GM21619 (cell line): Measurements from ENCODE around the gene RPSA.
"Not testable (repeated sequence)": the region's sequence is repeated elsewhere in the genome, so short reads cannot be mapped to it uniquely, and the experiment has no call there.

ENCODE experiments used
- ATAC-seq: cut with Tn5 transposase; IDR thresholded peaks from one replicate; pipeline ENCODE4 v1.9.1; 2021; ENCODE audit not compliant: unreplicated experiment

The RPSA gene

DNA sequence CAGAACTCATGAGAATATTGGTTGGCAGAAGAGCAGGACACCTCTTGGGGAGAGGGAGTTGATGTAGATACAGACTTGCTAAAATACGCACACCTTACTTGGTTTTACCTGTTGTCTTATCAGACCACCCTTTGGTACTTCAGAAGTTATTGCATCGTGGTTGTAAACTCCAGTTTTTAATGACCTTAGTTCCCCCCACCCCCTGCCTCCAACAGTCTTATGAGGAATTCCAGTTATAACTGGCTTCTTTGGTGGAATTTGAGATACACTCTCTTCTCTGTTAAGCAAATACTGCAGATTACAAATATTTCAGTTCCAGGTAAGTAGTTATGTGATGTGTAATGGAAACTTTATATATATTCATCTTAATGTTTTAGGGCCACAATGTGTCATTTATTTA is 18.4 kb upstream of the RPSA start:
- no peak for ATAC-seq

DNA sequence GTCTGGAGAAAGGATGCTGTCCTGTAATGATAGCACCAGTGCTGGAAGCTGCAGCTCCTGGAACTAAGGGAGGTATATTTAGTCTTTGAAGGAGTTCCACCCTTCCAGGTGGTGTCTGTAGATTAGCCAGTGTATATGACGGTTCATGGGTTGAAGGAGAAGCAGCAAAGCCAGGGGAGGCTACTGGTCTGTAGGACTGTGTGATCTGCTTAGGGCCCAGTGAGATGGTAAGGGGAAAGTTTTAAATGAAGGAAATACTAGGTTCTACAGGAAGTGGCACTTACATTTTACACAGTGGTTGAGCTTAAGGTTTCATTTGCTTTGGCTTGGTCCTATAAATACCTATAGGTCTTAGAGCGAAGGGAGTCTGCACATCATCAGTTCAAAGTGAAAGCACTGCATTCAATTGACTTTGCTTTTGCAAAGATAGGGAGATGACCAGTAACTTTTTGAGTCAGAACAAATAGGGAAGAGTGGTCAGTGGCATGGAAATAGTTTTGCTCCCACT is 17.7 kb upstream of the RPSA start:
- peak; percentile 69 for ATAC-seq

DNA sequence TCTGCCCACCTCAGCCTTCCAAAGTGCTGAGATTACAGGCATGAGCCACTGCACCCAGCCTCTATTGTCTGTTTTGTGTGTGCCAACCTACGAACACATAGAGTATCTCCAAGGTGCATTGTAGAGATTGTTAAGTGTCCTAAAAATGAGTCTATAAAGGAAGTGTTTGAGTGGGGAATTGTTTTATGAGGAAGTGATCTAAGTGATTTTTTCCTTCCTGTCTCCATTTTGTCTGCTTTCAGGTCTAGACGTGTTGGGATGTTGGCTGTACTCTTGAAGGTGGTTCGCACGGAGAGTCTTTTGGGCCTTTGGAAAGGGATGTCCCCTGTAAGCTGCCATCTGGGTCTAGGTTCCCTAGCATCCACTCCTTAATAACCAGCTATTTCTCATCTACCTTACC is 16.3 kb upstream of the RPSA start:
- ATAC-seq: no peak

DNA sequence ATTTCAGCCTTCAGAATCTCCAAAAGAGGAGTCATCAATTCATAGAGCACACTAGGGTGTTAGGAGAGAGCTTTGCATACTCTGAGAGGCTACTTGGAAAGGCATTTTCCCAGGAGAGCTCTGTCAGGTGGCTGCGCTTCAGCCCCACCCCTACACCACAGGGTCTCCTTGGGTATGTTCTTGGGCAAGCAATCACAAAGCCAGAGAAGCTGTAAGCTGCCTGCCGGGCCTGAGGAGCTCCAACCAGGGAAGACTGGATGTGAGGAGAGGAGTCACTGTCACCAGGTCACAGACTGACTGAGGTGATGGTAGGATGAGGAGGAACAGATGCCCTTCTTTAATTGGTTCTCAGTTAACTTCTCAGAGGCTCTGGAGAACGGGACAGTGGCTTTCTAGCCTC is 9.8 kb upstream of the RPSA start:
- no peak for ATAC-seq

DNA sequence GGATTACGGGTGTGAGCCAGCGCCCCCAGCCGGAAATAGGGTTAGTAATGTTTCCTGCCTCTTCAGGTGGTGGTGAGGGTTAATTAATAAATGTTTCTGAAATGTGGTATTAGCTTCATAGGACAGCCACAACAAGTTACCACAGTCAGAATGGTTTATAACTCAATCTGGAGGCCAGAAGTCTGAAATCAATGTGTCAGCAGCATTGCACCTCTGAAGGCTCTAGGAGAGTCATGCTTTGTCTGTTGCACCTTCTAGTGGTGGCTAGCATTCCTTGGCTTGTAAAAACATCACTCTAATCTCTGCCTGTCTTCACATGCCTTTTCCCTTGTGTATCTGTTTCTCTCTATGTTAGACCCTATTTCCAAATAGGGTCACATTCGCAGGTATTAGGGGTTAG is 7.8 kb upstream of the RPSA start:
- peak; percentile 65 for ATAC-seq

DNA sequence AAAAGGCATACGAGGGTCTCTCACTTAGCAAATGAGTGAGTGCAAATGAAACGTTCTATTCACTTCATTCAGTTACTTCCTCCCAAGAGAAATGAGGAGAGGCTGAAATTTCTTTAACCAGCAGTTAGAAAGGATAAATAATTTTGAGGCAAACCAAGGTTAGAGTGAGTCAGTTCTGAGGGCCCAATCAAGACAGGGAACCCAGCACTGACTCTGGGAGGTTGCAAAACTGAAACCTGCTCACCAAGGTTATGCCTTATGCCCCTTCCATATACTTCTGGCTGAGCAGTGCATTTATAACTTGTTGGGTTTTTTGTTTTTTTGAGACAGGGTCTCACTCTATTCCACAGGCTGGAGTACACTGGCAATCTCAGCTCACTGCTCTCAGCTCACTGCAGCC is 4.5 kb upstream of the RPSA start:
- no peak for ATAC-seq

DNA sequence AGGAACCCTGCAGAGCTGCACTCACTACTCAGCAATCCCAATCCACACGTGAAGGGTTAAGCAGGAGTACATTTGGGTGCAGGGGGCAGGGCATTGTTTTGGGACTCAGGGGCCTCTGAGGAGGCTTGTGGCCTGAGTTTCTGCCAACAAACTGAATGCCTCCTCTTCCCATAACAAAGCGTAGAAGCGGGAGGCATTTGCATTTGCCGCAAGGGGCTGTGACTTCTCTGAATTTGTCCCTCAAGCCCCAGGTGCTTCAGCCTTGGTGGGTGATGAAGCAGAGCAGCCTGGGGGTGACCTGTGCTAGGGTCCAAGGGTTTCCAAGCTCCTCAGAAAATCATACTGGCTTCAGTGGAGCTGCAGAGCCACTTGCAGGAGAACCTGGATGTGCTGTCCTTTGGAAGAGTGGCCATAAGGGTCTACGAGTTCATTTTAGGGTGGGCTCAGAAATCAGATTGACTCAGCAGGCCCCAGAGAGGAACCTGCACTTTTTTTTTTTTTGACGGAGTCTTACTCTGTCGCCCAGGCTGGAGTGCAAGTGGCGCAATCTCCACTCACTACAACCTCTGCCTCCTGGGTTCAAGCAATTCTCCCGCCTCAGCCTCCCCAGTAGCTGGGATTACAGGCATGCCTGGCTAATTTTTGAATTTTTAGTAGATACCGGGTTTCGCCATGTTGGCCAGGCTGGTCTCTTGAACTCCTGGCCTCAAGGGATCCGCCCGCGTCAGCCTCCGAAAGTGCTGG is 1.4 kb upstream of the RPSA start:
- no peak for ATAC-seq

DNA sequence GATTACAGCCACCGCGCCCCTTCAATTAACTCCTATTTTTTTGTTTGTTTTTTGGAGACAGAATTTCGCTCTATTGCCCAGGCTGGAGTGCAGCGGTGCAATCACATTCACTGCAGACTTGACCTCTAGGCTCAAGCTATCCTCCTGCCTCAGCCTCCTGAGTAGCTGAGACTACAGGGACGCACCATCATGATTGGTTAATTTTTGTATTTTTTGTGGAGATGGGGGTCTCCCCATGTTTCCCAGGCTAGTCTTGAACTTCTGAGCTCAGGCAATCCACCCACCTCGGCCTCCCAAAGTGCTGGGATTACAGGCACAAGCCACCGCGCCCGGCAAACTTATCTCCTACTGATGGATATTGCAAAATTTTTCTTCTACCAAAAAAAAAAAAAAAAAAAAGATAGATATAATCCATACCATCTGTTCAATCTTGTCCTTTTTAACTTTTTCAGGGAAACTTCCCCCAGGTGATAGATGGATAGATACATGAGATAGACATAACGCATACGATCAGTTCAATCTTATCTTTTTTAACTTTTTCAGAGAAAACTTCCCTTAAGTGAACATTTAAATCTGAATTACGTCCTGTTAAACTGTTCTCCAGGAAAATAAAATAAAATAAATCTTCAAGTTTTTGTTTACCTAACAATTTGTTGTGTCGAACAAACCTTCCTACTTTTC is 693 bp upstream of the RPSA start:
- no peak for ATAC-seq

DNA sequence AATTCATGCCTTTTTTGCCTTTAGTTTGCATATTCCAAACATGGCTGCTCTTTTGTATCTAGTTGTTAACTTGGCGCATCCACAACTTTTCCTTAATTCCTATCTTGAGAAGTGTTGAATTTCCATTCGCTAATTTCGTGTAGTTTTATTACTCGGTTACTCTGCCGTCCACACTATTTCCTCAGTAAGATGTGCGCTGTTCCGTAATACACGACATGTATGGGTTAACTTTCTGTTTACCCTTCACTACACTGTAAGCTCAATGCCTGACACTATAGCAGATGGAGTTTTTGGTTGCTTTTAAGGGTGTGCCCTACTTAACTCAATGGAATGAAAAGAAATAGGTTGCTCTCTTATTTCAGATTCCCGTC is 724 bp downstream of the RPSA start:
- ATAC-seq: no peak

DNA sequence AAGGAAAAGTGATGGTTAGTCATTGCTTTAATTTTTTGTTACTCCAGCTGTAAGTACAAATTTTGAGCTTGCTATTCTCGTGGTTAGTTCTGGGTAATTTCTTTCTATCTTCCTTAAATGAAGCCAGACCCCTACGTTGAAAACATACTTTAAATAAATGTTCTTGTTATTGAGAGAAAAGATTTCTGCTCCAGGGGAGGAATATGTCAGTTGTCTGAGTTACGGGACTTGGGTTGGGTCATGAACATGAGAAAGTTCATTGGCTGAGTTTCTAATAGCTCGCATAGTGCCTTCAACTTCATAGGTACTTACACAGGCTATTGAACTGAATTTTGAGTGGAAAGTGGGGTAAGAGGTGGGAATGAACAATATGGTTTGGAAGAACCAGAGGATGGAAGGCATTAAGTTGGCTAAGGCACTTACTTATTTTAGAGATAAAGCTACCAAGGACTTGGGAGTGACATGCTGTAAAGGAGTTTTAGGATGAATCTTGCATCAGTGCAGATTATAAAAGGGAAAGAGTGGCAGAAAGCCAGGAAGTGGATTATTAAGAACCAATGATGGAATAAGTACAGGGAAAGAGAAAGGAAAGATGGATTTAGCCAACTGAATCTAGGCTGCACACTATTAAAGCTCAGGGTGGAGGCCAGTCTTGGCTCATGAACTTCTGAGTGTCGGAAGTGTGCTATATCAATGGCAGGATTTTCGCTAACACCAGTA is 1.4 kb downstream of the RPSA start:
- no peak for ATAC-seq

DNA sequence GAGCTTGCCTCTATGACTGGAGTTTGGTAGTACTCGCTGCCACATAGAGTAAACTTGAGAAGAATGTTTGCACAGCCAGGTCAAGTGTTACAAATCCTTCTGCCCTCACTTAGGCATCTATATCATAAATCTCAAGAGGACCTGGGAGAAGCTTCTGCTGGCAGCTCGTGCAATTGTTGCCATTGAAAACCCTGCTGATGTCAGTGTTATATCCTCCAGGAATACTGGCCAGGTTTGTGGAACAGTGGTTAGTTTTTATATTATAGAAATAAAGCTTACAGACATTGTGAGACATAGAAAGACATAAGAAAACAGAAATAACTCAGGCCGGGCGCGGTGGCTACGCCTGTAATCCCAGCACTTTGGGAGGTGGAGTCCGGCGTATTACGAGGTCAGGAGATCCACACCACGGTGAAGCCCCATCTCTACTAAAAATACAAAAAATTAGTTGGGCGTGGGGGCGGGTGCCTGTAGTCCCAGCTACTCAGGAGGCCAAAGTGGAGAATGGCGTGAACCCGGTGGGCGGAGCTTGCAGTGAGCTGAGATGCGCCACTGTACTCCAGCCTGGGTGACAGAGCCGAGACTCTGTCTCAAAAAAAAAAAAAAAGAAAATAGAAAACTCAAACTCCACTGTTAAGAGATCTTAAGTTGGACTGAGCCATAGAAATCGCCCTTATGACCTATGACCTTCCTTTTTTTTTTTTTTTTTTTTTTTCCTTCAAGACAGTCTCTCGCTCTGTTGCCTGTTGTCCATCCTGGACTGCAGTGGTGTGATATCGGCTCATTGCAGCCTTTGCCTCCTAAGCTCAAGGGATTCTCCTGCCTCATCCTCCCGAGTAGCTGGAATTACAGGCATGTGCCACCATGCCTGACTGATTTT is 2.2 kb downstream of the RPSA start:
- no peak for ATAC-seq

DNA sequence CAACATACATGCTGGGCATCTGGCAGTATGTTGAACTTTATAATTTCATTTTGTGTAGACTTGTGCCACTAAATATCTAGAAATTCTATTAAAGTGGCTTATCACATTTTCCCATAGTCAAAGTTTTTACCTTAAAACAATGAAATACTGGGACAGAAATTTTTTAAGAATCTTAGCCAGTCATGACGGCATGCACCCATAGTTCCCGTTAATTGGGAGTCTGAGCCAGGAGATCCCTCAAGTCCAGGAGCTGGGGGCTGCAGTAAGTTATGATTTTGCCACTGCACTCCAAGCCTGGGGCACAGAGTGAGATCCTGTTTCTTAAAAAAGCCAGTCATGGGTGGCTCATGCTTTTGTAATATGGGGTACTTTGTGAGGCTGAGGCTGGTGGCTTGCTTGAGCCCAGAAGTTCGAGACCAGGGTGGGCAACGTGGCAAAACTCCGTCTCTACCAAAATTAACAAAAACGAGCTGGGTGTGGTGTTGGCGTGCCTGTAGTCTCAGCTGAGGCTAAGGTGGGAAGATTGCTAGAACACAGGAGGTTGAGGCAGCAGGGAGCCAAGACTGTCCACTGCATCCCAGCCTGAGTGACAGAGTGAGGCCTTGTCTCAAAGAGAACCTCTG is 3.1 kb downstream of the RPSA start:
- ATAC-seq: no peak

DNA sequence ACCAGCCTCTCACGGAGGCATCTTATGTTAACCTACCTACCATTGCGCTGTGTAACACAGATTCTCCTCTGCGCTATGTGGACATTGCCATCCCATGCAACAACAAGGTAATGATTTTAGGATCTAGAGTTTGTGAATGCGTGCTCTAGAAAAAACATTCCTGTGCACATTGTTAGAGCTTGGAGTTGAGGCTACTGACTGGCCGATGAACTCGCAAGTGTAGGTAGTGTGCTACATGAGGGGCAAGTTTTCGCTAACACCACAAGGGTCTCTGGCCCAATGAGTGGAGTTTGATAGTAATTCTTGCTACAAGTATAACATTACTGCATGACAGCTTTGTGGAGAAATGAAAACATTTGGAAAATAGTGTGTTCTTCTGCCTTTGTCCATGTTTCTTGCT is 4.4 kb downstream of the RPSA start:
- ATAC-seq: no peak

DNA sequence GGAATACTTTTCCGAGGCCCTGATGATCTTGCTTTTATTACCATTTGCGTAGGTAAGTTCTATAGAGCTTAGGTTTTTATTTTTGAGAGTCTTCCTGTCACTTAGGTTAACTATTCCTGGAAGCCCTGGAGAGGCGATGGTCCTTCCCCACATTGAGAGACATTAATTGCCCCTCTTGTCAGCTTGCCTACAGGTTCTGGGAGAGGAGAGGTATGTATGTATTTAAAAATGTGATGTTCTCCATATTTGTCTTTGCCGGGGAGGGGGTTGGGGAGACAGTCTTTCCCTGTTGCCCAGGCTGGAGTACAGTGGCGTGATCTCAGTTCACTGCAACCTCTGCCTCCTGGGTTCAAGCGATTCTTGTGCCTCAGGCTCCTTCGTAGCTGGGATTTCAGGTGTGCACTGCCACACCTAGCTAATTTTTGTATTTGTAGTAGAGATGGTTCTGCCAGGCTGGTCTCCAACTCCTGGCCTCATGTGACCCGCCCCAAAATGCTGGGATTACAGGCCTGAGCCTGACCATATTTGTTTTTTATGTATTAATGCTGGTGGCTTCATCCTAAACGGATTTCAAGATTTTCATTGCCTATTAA is 6.2 kb downstream of the RPSA start:
- no peak for ATAC-seq

DNA sequence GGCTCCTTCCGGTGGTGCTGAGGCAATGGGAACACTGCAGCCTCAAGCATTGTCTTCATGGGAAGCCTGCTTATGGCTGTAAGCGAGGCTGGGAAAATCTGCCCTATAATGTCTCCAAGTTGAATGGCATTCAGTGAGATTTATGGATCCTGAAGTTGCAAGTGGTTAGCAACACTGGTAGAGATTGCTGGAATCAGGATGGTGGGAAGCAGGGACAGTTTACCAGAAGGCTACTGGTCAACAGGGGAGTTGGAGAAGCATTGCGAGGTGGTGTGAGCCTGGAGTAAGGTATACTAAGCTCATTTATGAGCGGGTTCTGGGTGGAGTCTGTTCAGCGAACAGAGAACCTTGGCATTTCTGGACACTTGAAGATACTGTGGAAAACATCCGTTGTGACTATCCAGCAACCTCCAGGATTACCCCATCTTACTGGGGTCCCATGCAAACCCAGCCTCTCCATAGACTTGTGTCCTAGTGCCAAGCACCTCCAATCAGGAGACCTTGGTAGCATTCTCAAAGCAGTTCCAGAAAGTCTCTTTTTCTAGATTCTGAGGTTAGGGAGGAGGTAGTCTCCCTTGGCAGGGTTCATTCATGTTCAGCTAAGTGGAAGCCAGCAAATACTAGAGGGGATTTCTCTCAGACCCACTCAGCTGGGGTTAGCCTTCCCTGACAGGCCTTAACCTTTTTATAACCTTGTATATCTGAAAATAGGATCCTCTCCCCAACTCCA is 7.3 kb downstream of the RPSA start:
- no peak for ATAC-seq

DNA sequence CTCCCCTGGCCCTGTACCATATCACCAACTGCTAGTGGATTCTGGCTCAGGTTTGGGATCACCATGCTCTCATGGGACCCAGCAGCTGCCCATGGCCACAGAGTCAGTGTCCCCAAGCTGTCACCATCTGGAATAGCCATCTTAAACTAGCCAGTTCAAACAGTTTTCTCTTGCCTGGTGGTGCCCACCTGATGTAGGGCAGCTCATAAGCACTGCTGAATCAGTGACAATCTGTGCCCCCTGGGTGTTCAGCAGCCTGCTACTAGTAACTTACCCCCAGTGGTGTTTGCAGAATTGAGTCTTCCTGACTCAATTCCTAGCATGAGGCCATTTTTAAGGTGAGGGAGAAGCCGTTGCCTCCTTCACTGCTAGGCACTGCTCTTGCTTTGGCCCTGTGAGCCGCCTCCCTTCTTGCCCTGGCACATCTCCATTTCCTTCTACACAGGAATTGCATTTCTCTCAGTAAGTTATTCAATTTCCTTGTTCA is 7.9 kb downstream of the RPSA start:
- no peak for ATAC-seq

DNA sequence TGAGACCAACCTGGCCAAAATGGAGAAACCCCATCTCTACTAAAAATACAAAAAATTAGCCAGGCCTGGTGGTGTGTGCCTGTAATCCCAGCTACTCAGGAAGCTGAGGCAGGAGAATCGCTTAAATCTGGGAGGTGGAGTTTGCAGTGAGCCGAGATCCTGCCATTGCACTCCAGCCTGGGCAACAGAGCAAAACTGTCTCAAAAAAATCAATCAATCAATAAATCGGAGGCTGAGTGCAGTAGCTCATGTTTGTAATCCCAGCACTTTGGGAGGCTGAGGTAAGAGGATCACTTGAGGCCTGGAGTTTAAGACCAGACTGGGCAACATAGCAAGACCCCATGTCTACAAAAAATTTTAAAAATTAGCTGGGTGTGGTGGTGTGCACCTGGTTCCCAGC is 8.8 kb downstream of the RPSA start:
- ATAC-seq: not testable (repeated sequence)

DNA sequence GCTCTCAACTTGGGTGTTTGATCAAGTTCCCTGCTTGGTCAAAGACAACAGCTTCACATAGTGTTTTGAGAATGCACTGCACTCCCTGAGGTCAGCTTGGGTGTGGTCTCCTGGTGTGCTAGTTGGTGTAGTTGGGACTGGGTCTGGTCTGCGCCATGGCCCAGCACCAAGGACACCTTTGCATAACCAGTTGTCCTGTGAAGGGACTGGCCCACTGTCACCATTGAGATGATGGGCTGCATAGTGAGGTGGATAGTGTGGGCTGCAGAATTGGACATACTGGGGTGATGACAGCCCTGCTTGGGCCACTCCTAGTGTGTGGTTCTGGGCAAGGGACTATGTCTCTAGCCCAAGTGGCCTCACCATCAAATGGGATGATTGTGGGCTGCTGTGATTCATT is 9.5 kb downstream of the RPSA start:
- ATAC-seq: no peak

DNA sequence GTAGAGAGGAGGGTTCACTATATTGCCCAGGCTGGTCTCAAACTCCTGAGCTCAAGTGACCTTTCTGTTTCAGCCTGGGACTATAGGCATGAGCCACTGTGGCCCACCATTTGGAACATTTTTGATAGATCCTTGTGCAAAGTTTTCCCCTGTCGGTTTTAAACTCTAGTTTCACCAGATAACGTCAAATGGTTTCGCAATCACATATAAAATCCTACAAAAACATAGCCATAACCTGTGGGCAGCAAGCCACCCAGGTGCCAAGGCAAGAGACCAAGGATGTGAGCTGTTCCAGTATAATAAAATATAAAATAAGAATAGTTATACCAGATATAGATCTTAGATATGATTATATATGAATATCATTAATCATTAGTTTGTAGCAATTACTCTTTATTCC is 10.5 kb downstream of the RPSA start:
- ATAC-seq: not testable (repeated sequence)
